ELF-1 (cell line): ENCODE results near the gene STAM.

Experiments used
- DNase-seq: peaks from one replicate; pipeline ENCODE4 v3.0.0-alpha.2; 2016; ENCODE audit warnings: low read depth, low spot score

Gene STAM

DNA sequence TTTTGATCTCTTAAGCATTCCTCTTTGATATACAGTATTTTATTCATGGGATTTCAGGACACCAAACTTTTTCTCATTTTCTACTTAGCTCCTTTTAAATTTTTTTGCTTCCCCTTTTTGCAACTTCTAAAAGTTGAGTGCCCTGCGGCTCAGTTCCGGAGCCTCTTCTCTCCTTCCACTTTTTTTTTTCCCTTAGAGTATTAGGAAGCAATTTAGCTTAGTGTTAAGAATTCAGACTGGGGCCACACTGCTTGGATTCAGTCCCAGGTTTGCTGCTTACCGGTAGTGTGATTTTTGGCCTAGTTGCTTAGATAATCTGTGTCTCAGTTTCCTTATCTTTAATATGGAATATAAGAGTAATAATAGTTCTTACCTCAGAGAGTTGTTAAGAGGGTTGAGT lies 3.4 kb downstream of the STAM start:
- DNase-seq, result no peak

DNA sequence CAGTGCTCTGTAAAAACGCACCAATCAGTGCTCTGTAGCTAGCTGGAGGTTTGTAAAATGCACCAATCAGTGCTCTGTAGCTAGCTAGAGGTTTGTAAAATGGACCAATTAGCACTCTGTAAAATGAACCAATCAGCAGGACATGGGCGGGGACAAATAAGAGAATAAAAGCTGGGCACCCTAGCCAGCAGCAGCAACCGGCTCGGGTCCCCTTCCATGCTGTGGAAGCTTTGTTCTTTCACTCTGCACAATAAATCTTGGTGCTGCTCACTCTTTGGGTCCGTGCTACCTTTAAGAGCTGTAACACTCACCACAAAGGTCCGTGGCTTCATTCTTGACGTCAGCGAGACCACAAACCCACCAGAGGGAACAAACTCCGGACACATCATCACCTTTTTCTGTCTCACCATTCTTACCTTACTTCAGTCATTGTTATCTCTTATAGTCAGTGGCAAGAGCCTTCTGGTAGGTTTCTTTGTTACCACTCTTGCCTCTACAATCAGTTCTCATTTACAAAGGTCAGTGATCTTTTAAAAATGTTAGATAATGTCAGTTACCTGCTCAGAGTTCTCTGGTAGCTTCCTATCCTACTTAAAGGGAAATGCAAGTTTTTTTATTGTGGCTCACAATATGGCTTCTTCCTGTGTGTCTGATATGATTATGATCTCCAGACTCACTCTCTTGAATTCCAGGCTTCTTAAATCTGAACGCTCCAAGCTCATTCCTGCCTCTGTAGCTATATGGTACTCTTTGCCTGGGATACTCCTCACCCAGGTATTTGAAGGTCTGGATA lies 4.5 kb downstream of the STAM start:
- DNase-seq, result no peak

DNA sequence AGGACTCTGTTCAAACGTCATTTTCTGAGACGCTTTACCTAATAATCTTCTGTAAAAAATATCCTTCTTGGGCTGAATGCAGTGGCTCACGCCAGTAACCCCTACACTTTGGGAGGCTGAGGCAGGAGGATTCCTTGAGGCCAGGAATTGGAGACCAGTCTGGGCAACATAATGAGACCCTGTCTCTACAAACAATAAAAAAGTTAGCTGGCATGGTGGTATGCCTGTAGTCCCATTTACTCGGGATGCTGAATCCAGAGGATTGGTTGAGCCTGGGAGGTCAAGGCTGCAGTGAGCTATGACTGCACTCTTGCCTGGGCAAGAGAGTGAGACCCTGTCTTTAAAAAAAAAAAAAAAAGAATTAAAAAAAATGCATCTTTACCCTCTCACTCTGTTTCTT lies 5.1 kb downstream of the STAM start:
- no peak for DNase-seq

DNA sequence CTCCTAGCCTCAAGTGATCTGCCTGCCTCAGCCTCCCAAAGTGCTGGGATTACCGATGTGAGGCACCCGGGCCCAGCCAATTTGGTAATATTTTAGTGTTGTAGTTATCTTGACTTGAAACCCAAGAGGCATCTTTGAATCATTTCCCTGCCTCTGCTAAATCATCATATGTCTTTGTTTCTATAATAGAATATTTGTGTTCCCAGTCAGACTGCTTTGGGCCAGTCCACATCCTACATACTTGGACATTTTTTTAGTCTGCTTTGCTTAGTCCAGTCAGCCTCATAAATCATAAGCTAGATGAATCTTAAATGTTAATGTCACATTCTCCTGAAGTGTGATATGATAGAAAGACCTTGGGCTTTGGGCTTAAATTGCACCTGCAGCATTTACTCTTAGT lies 5.9 kb downstream of the STAM start:
- no peak for DNase-seq

DNA sequence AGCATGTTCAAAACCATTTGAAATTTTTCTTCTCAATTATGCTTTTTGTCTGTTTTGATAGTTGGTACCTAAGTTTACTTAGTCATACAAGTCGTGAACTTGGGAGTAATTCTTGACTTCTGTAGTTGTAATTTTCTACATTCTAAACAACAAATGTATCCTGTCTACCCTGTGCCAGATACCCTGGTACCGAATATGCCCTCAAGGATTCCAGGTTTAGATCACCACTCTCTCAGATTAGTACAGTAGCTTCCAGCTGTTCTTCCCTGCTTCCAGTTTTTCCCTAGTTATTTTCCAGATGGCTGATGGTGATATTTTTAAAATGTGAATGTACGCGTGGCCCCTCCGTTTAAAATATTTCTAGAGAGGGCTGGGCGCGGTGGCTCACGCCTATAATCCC lies 6.5 kb downstream of the STAM start:
- no peak for DNase-seq

DNA sequence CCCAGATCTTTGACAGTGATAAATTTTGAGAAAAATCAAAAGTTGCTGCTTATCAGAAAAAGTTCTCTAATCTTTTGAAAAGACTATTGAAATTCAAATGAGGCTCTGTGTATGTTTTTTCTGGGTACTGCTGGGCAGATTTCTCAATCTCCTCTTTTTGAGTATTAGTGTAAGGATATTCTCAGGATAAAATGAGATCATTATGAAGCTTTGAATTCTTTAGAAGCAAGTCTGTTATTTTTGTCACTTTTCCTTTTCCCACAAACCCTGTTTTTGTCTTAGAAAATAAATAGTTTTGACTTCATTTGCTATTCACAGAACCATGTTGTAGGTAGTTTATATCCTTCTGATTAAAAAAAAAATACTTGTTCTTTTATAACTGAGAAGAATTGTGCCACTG lies 7.9 kb downstream of the STAM start:
- DNase-seq, result no peak

DNA sequence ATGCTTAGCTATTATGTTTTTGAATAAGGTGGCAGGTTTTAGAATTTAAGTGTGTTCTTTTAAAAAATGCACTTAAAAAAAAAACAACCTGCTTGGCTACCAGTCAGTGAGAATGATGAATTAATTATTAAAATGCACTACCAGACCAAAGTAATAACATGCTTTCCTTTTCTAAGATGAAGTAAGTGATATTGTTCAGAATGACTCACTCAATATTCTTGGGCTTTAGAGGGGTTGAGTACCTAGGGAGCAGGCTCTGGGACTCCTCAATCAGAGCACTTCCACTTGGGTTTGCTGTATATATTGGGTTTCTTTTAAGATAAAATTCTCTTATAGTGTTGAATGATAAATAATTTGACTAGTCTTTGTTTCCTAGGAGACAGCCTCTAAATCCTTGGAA lies 8.6 kb downstream of the STAM start:
- DNase-seq, result no peak

DNA sequence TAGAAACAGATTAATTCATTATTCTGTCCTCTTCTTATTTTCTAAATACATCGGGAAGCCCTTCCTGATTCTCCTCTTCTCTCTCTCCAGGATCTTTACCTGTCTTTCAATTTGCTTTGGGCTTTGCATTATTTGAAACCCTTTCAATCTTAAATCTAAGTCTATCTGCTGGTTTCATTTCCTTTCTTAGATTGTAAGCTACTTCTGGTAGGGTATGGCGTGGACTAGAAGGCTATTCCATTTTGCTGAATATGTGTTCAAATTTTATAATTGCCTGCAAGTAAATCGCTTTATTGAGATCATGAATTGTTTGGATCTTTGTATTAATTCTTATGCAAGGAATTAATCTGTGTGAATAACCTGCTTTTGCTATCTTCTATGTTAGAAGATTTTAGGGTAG lies 11.1 kb downstream of the STAM start:
- DNase-seq, result no peak

DNA sequence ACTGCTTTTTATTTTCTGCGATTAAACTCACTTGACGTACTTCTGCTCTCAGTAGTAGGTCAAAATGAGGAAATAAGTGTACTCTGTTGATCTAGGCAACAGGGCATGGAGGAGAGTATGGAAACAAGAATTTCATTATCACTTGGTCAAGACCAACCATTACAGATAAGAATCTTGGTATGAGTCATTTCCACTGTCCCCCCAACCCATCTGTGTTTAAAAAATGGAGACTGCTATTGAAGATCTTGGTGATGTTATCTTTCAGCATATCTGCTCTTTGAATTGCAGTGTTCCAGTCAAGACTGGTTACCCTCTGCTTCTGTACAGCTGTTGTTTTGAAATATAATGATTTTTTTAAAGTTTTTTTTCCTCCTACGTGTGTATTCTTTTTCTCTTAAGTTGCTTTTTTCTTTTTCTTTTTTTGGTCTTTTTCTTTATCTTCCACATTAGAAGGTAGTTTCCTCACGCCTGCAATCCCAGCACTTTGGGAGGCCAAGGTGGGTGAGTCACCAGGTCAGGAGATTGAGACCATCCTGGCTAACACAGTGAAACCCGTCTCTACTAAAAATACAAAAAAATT lies 11.7 kb downstream of the STAM start:
- DNase-seq, result no peak

DNA sequence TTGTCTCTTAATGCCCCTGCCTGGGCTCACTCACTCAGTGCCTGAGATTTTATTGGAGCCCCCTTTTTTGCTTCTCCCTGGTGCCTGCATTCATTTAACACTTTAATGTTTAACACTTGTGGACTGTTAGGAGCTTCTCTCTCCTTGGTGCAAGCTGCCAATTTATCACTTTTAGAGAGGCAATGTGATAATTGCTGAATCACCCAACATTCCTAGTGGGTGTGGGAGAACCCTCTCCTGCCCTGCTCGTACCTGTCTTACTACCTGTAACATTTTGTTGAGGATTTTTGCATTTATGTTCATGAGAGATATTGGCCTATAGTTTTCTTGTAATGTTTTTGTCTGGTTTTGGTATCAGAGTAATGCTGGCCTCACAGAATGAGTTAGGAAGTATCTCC lies 13.2 kb downstream of the STAM start:
- DNase-seq, result no peak

DNA sequence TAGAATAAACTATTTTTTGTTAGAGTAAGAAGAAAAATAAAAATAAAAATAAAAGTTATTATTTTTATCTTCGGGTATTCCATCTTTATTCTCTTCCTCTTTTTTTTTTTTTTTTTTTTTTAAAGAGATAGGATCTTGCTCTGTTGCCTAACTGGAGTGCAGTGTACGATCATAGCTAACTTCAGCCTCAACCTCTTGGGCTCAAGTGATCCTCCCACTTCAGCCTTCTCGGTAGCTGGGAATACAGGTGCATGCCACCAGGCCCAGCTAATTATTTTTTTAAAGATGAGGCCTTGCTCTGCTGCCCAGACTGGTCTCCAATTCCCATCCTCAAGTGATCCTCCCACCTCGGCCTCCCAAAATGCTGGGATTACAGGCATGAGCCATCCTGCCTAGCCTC lies 15.4 kb downstream of the STAM start:
- DNase-seq, result no peak

DNA sequence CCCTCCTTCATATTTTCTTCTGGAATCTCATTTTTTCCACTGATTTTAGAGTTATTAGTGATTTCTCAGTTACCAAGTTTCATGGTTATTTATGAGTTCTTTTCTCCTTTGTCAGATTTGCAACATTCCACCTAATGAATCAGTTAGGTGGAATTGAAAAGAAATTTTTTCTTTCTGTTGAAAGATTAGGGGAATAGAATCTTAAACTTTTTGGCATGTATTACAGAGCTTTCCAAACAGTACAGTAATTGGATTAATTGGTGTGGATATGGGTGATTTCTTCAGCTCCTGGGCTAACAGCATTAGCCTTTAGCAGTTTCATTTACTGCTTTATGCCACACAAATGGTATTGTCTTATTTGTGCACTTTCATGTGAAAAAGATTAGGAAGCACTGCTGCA lies 17.0 kb downstream of the STAM start:
- DNase-seq, result no peak

DNA sequence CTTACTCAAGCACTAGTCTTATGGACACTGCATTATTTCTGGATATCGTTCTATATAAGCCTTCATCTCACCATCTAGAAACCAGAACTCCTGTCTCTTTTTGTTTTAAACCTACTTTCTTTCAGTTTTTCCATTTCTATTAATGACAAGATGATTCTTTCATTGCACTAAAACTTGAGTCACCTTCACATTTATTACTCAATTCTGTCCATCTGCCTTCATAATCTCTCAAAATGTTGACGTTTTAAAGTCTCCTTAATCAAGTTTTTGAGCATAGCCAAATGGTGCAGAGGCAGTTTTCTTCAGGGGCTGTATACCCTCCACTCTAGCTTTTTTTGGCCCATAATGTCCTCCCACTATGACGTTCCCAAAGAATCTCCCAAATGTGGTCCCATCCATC lies 17.6 kb downstream of the STAM start:
- DNase-seq, result no peak

DNA sequence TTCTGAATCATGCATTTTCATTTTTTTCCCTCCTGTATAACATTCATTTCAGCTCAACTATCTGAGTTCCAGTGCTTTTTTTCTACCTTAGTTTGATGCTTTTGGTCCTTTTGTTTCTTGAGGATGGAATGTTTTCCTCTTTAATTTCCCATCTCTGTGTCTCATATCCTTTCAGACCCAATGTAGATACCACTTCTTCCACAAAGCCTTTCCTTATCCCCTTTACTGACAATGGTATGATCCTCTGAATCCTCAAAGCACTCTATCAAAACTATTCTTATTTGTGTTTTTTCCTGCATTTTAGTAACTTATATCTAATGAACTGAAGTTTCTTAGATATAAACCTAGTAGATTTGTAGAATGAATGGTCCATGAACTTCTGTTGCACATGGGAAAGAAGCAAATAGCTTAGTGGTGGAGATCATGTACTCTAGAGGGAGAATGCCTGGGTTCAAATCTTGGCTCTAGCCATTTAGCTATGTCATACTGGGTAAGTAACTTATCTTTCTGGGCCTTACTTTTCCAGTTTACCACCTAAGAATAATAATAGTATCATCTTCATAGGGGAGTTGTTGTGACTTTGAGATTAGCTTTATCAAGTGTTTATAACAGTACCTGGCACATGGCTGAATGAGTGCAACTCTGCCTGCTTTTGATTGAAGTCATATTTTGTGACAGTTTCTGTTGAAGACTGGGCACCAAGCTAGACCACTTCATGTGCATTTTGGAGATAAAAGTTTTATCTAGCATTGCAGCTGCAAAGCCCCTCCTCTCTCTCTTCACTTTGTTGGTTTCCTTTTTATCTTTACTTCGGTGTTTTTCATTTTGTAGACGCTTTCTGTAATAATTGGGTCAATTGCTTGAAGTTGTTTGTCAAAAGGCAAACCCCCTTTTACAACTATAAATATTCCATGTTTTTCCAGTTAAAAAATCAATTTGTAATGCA lies 18.5 kb downstream of the STAM start:
- no peak for DNase-seq

DNA sequence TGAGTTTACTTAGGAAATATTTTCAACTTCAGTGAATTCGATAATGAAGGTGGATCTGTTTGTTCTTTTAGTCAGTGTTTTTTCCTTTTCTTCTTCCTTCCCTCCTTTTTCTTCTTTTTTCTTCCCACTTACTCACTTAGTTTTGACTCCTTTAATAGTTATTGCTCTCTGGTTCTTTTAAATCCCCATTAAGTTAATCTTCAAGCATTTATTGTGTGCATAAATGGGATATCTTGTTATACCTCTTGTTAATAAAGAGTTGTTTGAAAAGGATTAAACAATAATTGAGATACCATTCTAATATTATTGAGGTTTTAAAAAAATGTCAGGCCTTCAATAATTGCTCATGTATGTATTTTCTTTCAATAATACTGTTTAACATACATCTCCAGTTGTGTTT lies 19.5 kb downstream of the STAM start:
- DNase-seq, result no peak

DNA sequence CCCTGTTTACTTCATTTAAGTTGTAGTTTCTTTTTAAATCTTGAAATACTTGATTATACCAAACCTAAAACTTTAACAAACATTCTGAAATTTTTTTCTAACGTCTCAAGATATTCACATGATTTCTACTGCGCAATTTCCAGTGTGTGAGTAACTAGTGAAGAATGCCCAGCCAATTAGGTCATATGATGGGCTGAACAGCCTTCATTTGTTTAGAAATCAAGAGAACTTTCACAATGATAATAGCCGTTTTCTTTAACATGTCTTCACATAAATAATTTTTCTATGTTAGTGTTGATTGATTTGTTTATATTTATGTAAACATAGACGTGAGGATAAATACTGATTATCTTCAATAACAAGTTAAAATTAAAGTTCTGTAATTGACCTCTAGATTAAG lies 21.8 kb downstream of the STAM start:
- no peak for DNase-seq

DNA sequence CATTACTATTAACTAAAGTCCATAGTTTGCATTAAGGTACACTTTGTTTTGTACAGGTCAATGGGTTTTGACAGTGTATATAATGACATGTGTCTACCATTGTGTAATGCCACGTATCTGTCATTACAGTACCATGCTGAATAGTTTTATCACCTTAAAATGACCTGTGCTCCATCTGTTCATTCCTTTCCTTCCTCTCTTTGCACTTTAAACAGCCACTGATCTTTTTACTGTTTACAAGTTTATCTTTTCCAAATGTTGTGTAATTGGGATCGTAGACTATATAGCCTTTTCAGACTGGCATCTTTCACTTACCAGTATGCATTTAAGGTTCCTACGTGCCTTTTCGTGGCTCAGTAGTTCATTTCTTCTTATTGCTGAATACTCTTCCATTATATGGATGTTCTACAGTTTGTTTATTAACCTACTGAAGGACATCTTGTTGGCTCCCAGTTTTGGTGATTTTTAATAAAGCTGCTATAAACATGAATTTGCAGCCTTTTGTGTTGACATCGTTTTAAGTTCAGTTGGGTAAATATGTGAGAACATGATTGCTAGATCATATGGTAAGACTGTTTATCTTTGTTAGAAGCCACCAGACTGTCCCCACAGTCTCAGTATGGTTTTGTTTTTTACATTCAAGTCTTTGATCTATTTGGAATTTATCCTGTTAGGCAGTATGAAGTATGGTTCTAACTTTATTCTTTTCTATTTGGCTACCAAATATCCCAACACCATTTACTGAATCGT lies 24.7 kb downstream of the STAM start:
- no peak for DNase-seq

DNA sequence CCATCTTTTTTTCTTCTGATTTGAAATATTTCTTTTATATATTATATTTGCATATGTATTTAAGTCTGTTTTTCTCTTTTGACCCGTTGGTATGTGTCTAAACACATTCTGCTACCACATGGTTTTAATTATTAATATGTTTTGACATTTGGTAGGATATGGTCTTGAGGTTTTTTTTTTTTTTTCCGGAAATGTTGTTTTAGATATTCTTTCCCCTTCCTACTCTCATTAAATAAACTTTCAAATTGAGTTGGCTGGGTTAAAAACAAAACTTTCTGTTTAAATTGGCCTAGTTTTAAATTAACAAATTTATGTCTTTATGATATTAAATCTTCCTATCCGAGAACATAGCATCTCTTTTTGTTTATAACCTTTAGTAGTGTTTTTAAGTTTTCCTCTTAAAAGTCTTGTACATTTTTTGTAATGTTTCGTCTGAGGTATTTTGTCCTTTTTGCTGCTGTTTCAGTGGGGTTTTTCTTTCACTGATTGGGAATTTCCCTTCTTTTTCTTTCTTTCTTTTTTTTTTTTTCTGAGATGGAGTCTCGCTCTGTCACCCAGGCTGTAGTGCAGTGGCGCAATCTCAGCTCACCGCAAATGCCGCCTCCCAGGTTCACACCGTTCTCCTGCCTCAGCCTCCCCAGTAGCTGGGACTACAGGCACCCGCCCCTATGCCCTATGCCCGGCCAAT lies 25.4 kb downstream of the STAM start:
- no peak for DNase-seq

DNA sequence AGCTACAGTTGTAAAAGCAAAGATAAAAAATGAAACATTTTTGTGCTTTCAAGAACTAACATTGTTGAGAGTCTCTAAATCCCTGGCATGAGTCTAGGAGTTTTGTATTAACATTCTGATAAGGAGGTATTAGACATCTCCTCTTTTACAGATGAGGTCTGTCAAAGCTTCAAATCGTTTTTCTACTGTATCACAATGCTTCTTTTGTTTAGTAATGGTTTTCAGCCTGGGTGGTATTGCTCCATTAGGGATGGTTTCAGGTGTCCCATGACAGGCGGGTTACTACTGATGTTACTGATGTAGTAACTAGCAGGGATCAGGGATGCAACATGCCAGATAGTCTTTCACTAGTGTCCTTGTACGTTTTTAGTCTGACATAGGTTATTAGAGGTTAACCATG lies 27.4 kb downstream of the STAM start:
- no peak for DNase-seq

DNA sequence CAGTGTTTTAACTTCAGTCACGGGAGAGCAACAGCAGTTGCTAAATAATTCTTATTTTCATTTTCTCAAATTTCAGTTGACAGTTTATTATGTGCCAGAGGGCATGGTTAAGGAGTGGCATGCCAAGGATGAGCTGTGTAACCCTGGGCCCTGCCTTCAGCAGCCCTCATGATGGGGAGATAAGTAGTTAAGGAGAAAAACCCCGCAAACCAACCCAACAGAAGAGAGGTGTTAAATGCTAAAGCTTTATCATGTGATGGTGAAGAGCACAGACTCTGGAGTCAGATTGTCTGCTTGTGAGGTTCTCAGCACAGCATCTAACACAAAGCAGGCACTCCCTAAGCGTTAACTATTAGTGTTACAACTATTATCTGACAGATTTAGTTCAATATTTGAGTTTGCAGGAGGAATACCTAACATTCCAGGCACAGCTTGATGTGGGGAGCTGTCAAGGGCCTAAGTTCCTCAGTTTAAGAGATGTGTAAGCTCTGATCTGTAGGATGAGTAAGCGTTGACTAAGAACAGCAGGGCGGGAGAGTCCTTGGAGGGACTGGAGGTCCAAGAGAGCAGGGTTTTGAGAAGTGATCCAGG lies 29.6 kb downstream of the STAM start:
- peak; percentile 77 for DNase-seq

DNA sequence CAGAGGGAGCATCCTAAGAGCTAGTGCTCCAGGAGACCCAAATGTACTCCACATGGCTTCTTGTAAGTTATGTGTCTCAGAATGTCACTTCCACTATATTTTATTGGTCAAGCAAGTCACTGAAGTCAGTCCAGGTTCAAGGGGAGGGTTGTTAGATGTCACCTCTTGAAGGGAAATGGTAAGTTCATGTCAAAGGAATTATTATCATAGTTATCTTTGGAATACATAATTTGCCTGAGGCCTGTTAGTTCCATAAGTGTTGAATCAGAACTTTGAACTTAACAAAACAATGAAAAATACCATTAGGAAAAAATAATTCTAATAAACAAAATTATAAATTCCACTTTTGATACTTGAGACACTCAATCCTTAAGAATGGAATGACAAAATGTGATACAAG lies 30.6 kb downstream of the STAM start:
- DNase-seq, result no peak
